22Rv1 (cell line): Measurements from ENCODE around the gene HIVEP2.

ENCODE experiments used
- ZFX ChIP-seq: fragments of 450-650 bp; IDR thresholded peaks from 2 replicates; pipeline ENCODE4 v1.6.1; 2017; ENCODE audit warnings: antibody characterized with exemption, borderline replicate concordance
- TF ChIP-seq, protein P1 (sequence below): fragments of 450-650 bp; IDR thresholded peaks from 2 replicates; pipeline ENCODE4 v1.5.1; 2017; ENCODE audit warnings: mild to moderate bottlenecking

DNA sequence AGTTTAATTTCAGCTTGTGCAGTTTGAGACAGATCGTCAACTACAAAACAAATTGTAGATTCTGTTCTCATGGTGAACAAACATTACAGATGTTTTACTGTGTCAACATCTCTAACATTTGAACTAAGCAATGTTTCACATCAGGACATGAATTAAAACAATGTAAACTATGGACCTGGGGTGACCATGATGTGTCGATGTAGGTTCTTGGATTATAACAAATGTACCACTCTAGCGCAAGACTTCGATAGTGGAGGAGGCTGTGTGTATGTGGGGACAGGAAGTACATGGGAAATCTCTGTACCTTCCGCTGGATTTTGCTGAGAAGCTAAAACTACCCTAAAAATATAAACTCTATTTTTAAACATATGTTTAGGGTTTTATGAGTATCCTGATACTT, 17.1 kb downstream of the HIVEP2 start:
- TF ChIP-seq, protein P1, sequence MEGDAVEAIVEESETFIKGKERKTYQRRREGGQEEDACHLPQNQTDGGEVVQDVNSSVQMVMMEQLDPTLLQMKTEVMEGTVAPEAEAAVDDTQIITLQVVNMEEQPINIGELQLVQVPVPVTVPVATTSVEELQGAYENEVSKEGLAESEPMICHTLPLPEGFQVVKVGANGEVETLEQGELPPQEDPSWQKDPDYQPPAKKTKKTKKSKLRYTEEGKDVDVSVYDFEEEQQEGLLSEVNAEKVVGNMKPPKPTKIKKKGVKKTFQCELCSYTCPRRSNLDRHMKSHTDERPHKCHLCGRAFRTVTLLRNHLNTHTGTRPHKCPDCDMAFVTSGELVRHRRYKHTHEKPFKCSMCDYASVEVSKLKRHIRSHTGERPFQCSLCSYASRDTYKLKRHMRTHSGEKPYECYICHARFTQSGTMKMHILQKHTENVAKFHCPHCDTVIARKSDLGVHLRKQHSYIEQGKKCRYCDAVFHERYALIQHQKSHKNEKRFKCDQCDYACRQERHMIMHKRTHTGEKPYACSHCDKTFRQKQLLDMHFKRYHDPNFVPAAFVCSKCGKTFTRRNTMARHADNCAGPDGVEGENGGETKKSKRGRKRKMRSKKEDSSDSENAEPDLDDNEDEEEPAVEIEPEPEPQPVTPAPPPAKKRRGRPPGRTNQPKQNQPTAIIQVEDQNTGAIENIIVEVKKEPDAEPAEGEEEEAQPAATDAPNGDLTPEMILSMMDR, result no peak
- no peak for TF ChIP-seq ZFX
